GM21360 (cell line): ENCODE results near the gene CABCOCO1.
"Not testable (repeated sequence)": the region's sequence is repeated elsewhere in the genome, so short reads cannot be mapped to it uniquely, and the experiment has no call there.

Experiments
- ATAC-seq: cut with Tn5 transposase; IDR thresholded peaks from one replicate; pipeline ENCODE4 v1.9.1; 2021; ENCODE audit warnings: mild to moderate bottlenecking, moderate library complexity; ENCODE audit not compliant: unreplicated experiment

The CABCOCO1 gene

DNA sequence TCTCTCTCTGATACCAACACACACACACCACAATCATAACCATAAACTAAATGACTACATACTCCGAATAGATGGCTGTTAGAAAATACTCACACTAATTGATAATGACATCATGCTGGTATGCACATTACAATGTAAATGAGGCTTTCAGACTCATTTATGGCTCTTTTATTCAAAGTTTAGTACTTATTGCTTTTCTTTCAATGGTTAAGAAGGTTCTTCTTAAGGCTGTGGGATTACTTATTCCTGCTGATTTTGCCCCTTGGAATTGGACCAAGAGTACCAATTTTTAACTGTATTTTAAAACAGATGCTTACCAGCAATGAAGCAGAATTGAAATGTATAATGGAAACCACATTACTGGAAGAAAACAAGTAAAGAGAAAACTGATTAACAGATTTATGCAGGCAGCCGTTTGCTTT is 20.6 kb upstream of the CABCOCO1 start:
- ATAC-seq, result no peak

DNA sequence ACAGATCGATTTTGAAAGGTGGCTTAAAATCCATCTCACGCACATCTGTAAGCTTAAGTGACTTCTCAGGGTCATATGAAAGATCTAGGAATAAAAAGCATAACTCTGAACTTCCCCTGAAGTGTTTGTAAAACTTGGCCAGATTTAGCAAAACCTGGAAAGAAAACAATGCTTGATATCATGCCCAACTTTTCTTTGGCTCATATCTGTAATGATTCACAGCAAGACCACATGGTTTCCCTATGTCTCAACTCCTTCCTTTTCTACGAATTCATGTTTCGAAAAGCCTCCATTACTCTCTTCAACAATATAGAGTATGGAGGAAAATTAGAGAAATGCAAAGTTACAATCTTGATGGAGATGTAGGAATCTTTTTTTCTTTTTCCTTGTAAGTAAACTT is 20.1 kb upstream of the CABCOCO1 start:
- ATAC-seq, result no peak

DNA sequence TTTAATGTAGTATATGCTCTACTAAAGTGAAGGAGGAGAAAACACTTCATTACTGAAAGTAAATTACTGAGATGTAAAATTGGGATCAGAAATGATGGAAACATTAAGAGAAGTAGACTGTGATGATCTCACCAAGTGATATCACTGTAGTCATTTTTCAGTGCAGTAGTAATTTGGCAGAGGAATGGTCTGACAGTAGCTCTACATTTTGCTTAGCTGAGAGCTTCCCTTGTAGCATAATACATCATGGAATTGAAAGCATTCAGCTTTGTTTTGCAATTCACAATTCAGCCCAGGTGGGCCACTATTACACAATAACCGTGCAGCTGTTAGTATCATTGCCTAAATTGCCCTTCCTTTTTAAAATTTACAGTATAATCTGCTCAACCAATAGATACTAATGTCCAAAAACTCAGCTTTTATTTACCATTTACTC is 19.4 kb upstream of the CABCOCO1 start:
- no peak for ATAC-seq

DNA sequence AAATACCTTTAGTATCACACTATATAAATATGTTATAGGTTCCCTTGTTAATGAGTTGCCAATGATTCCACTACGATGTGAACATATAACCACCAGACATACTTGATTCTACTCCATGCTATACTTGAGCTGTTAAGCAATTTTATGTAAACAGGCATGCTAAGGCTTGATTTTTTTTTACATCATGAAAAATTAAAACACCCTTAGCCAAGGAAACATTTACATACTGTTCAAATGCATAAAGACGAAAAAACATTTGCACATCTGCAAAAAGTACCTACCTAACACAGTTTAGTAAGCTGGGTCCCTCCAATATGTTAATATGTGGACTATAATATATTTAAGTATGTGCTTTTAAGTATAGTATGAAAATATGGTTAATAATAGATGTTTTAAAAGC is 9.0 kb upstream of the CABCOCO1 start:
- ATAC-seq, result no peak

DNA sequence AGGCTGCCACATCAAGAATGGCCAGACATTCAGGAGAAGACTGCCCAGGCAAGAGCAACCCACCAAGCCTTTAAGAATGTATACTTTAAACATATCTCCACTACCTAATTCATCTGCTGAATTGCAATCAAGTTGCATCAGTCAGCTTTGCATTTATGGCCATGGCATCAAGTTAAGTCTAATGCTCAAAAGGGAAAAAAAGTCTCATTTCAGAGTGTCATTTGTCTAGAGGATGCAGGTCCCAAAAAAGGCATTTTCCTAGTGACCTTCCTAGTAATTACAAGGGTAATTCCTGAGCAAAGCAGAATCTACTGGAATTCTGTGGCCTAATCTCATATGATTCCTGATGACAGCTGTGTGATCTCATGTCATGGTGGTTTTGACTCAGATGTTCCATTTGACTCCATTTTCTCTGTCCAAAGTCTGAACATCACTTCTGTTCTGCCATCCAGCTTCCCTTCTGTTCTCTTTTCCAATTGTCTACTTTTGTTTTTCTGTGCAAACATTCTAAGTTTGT is 7.3 kb upstream of the CABCOCO1 start:
- no peak for ATAC-seq

DNA sequence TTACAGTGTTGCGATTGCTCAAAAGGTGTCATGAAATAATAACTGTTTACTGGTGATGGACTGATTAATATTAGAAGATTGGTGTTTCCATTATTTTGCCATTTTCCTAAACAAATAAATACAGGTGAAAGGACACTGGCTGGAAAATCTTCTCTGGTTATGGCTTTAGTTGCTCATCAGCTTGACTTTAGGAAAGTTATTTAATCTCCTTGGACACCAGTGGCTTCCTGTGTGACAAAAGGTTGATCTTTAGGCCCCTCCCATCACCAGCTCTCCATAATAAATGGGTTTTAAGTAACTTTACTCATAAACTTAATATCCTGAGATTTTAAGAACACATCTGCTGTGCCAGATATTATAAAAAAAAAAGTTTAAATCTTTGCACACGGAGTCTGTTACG is 737 bp downstream of the CABCOCO1 start:
- no peak for ATAC-seq

DNA sequence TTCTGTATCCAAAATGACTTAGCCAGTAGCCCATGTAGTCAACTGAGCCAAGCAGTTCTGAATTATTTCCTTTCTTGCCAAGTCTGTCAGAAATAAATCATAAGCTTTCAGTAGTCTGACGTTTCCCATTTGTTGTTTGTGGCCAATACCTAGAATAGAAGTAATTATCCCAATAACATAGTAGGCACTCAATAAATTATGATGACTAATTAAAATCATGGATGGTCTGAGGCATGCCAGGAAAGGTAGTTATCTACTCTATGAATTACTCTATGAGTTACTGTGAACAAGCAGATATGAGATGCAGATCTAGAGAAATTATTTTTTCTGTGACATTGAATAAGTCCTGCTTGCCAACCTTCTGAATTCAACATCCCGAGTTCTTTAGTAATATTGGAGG is 2.3 kb downstream of the CABCOCO1 start:
- no peak for ATAC-seq

DNA sequence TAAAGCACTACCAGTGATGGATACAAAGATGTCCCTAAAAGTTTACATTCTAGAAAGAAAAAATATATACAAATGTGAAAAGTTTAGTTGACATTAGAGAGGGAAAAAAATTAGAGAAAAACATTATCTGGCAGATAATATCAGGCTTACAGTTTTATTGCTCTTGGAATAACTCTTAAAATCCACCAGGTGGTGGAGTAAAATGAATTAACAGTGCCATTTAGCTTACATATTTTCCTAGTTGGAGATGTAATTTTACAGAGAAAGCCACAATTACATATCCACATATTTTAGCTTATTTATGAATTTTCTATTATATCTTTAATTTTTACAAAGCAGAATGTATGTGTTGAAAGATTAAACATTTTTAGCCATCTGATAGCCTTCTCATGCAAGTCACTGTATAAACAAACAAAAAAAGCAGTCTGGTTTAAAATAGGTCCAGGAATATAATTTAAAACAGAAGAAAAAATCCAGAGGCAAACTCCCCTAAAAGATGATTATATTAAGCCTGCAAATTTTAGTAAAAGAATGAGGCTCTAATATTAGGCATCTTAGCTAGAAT is 6.5 kb downstream of the CABCOCO1 start:
- ATAC-seq, result no peak

DNA sequence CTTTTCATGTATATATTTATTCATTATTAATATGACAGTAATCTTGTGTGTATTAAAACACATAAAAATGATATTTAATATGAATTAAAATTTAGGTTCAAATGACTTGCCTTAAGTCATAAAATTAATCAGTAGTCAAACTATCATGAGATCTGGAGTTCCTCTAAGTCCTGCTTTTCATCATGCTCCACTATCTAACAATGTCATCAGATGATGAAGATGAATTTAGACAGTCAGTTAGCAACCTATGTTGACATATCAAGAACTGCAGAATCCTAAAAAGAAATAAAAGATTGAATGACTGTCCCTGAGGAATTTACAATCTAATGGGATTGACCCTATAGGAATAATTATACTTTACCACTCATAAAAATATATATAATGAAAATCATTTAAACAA is 7.1 kb downstream of the CABCOCO1 start:
- no peak for ATAC-seq

DNA sequence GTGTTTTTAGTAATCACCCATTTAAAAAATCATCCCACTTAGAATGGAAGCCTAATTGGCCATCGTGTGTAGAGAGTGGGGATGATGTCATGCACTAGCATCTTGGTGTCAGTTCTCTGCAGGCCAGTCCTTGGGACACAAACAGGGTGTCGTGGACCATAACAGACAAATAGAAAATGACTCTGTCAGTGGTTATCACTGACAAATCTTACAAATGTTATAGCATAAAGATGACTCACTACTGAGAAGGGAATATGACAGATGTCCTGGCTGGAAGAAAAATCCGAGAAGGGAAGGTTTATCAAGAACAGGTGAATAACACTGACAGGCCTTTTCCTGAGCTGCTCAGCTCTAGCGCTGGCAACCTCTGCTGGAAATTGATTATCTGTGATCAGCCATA is 10.6 kb downstream of the CABCOCO1 start:
- no peak for ATAC-seq

DNA sequence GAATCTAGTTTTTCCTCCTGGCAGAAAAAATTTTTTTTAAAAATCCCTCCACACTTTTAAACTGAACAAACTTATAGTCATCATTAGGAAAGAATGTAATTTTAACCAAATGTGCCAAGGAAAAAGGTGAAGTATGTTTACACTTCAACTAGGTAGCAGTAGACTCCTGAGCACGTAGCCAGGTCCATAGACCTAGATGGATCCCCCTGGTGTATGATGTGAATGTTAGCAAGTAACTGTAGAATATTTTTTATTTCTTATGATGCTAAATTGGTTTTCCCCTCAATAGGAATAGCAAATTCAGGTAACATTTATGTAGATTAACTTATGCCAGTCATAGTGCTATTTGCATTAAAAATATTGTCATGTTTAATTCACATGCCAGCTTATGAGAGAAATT is 19.6 kb downstream of the CABCOCO1 start:
- no peak for ATAC-seq

DNA sequence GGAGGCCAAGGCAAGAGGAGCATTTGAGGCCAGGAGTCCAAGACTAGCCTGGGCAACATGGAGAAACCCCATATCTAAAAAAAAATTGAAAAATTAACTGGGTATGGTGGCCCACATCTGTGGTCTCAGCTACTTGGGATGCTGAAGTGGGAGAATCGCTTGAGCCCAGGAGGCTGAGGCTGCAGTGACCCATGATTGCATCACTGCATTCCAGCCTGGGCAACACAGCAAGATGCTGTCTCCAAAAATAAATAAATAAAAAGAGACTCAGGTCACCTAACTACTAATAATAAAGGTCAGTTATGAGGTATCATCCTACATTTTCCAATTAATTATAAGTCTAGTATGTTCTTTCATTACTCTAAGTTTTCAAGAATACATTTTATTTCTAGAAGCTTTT is 20.6 kb downstream of the CABCOCO1 start:
- ATAC-seq, result no peak

DNA sequence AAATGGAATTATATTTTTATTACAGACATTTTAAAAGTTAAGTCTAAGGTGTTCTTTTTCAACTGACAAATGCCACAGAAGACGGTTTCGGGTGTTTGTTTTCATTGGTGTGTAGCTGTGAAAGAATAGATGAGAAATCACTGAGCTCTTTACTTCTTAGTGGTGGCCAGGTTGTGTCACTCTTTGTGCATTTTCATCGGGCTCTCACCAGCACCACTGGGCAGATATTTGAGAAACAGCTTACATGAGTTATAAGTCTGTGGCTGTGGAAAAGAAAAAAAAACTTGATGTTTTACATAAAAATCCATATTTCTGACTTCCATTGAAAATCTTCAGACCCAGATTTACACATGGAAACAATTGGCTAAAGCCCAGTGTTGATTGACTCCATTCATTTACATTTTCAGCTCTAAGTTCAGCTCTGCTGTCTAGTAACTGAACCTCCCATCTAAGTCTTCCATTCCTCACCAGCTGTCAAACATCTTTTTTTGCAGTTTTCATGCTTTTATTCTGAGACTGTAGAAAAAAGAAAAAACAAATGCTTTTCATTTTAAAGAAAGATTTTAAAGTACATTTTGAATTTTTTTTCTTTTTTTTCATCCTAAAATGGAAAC is 22.3 kb downstream of the CABCOCO1 start:
- no peak for ATAC-seq

DNA sequence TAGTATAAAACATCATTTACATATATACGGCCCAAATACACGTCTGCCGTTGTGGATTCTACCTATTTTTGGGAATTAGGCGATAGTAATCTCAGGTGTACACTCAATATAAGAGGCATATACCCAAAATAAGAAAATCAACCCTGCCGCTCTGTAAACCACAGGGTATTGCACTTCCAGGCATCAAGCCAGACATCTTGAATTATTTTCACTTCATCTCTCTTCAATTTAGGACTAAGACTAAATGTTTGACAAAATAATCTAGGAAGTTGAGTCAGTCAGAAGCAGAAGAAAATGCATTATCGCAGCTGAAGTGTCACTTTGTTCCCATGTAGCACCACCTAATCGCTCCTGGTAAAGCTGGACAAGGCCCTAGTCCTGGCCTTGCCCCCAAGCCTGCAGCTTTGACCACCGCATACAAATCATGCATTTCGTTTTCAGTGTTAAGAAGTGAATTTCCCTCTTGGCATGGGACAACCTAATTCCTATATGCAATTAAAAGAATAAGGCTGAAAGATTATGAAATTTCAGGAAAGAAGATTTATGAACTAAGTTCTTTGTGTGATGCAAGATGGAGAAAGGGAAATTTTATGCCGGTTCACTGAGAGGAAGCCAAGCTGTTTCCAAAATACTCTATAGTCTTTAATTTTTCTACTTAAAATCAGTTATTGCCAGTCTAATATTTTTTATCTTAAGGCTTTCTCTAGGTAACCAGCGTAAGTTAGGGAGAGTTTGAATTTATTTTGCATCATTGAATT is 26.0 kb downstream of the CABCOCO1 start:
- no peak for ATAC-seq

DNA sequence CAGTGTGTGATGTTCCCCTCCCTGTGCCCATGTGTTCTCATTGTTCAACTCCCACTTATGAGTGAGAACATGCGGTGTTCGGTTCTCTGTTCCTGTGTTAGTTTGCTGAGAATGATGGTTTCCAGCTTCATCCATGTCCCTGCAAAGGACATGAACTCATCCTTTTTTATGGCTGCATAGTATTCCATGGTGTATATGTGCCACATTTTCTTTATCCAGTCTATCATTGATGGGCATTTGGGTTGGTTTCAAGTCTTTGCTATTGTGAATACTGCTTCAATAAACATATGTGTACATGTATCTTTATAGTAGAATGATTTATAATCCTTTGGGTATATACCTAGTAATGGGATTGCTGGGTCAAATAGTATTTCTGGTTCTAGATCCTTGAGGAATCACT is 28.9 kb downstream of the CABCOCO1 start:
- ATAC-seq, result not testable (repeated sequence)

DNA sequence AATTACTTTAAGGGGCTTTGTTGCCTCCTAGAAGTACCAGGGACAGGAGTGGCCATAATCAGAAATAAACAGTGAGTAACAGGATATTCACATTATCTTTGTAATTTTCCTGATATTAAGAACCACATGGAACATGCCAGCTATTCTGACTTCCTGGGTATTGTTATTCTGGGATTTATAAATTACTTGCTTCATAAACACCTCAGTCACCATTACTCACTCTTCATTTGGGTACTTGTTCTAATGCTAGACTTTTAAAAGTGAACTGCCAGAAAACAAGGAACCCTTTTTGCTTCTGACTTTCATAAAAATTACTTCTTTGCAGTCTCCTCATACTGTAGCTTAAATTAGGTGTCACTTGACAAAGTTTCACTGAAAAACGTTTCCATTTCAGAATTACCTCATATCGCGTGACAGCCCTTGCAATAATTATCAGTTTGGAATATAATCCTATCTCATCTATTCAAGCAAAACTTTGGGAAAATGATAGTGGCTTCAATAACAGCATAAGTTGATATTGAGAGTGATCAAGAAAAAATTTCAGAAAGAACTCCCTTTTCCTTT is 29.8 kb downstream of the CABCOCO1 start:
- no peak for ATAC-seq

DNA sequence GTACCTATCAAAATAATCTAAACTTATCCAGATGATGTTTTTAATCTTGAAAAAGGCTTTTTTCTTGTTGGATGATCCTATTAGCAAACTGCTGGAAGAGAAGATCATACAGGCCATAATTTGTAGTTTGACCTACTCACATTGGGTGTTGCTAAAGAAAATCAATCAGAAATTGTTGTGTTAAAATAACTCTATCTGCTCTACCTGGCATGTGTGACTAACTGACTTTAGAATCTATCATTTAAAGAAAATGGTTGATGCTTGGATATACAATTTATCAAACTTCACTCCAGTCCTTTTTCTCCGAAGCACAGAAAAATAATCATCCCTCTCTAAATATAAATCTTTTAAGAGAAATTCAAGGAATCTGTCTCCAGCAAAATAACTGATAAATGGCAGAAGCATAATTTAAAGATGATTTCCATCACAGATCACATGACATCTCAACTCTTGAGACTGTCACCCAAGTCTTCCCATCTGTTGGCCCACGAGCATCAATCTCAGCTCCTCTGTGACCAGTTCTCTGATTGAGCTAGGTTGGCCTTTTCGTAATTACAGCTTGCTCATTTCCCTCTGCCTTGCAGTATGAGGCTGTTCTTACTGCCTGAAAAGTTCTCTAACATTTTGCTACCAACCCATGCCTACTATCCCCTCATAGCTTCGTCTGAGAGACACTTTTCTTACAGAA is 36.4 kb downstream of the CABCOCO1 start:
- no peak for ATAC-seq

DNA sequence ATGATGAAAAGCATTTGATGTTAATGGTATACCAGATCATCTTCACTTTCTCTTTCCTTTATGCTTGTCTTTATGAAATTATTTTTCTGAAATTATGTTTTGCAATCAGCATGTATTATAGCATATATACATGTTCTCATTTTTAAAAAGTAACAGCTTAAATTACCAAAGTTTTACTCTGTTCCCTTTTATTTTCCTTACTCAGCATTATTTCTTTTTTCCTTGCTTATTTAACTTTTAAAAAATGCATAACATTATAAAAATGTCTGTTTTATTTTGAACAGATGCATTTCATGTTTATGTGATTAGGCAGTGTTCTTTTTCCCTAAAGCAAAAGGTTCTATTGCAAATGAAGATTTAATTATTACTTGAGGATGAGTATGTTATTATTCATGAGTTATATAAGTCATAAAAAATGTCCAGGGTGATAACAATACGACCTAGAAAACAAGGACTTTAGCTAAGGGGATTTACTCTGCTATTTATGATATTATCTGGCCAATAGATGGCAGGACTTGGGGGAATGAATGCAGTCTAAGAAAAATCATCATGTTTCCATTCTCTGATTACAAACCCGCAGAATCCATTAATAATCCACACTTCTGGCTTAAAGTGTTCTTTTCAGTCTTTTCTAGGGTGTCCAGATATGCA is 38.5 kb downstream of the CABCOCO1 start:
- no peak for ATAC-seq

DNA sequence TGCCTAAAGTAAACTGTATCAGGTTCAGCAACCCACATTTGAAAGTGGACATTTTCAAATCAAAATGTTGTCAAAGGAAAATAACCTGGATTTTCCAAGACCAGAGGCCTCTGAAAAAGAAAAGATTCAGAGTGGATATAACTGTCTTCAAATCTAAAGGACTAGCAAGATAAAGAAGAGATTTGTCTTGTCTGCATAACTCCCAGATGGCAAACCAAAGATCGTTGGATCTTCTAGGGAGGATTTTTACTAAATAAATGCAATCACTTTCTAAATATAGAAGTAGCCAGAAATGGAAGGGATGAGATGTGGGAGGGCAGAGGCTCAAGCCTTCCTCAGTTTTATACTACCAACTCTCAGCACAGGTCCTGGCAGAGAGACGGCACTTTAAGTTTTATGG is 39.0 kb downstream of the CABCOCO1 start:
- no peak for ATAC-seq

DNA sequence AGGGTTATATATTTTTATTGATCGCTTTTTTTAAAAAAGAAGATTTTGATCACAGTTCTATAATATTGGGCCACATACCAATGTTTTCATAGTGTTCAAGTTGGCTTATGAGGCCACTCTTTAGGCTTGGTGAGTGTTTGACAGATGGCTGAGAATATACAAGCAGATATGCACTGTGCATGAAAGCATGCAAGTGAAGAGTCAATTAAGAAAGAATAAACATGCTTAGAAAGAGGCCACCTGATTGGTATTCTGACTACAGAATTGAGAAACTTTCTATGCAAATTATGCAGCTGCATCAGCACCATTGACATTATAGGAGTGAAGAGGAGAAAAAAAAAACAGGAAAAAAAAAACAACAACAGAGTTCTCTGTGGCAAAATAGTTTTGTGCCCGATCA is 39.9 kb downstream of the CABCOCO1 start:
- no peak for ATAC-seq
